ENCODE measurements around the gene CLIP1.

DNA sequence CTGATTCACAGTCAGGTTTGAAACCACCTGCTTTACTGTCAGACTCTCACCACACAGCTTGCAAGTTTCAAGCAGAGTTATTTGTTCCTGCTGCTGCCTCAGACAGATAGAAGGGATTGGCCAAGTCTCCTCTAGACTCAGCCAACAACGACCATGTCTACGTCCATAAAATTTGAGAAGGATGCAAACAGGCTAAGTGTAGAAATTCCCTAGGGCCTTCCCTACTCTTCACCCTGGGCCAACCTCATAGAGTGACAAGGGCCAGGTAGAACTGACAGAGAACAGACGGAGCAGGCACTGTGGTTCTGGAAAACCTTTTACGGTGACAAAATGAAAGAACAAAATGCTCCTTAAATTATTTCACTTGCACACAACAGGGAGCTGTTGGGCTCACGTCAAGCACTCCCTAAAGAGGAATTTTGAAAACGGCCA lies 39.5 kb downstream of the CLIP1 start:
- TF ChIP-seq, protein P1, sequence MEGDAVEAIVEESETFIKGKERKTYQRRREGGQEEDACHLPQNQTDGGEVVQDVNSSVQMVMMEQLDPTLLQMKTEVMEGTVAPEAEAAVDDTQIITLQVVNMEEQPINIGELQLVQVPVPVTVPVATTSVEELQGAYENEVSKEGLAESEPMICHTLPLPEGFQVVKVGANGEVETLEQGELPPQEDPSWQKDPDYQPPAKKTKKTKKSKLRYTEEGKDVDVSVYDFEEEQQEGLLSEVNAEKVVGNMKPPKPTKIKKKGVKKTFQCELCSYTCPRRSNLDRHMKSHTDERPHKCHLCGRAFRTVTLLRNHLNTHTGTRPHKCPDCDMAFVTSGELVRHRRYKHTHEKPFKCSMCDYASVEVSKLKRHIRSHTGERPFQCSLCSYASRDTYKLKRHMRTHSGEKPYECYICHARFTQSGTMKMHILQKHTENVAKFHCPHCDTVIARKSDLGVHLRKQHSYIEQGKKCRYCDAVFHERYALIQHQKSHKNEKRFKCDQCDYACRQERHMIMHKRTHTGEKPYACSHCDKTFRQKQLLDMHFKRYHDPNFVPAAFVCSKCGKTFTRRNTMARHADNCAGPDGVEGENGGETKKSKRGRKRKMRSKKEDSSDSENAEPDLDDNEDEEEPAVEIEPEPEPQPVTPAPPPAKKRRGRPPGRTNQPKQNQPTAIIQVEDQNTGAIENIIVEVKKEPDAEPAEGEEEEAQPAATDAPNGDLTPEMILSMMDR (IDR thresholded peaks at IDR 0.05): no peak
- no peak for TF ChIP-seq POLR2A (IDR thresholded peaks at IDR 0.05)
- TF ChIP-seq EP300 (IDR thresholded peaks at IDR 0.05): no peak

Data from ovary (tissue), 3 donors.